ENCODE results near the gene C21orf58. TPM values are rescaled to one million over a fixed set of nuclear protein-coding genes. Genes with fewer than 3 reads are reported as not detected.

C21orf58 gene
- total RNA-seq, 1 experiment from 2014 or later = 28.2 TPM

- DNase-seq = no peak
- CTCF ChIA-PET = interaction anchor here (0.5 to 0.6 kb wide), 2 partner anchors 33 to 104 kb away, joined by 4 read pairs; no protein-coding TSS in a partner anchor
Measured at GRCh38 chr21:46322351-46323226, 1.1 kb downstream of the C21orf58 start.

GRCh38 chr21:46320331-46320801 lies 3.3 kb downstream of the C21orf58 start:
- Mint-ChIP-seq H3K4me3 (ENCODE audit: low read depth, unreplicated experiment) (no peak overlapping the region), H3K9me3 (ENCODE audit: low read depth, unreplicated experiment) (no peaks in the 10 kb centered on the region), H3K27ac (ENCODE audit: unreplicated experiment) (no peak overlapping the region), H3K4me1 (ENCODE audit: low read depth, unreplicated experiment) (peaks cover 14% of the 10 kb centered on the region), H3K27me3 (ENCODE audit: unreplicated experiment) (no peaks in the 10 kb centered on the region), H3K36me3 (ENCODE audit: insufficient read depth, unreplicated experiment) (peaks cover 44% of the 10 kb centered on the region)
- TF ChIP-seq CTCF (IDR thresholded peaks at IDR 0.05; ENCODE audit: unreplicated experiment) = no peak
- DNase-seq = no peak
- BruUV-seq (replicated peaks) = no TSS peak
- CTCF ChIA-PET = no interaction called here
- intact Hi-C loops (cut with micrococcal nuclease; ENCODE audit: unreplicated experiment) = no loop called here

More at GRCh38 chr21:46322351-46323226, 1.1 kb downstream of the C21orf58 start:
- TF ChIP-seq CTCF (IDR thresholded peaks at IDR 0.05; ENCODE audit: unreplicated experiment) = no peak
- no peaks in the 10 kb centered on the region for H3K9me3 Mint-ChIP-seq (ENCODE audit: low read depth, unreplicated experiment)
- peaks cover 60% of the 10 kb centered on the region for H3K36me3 Mint-ChIP-seq (ENCODE audit: insufficient read depth, unreplicated experiment)
- H3K27ac Mint-ChIP-seq (ENCODE audit: unreplicated experiment) = peak overlapping the region; percentile 36
- peak overlapping the region; percentile 81 for H3K4me3 Mint-ChIP-seq (ENCODE audit: low read depth, unreplicated experiment)
- intact Hi-C loops (cut with micrococcal nuclease; ENCODE audit: unreplicated experiment) = no loop called here
- BruUV-seq (replicated peaks) = TSS peak; percentile 52
- peaks cover 27% of the 10 kb centered on the region for H3K4me1 Mint-ChIP-seq (ENCODE audit: low read depth, unreplicated experiment)
- H3K27me3 Mint-ChIP-seq (ENCODE audit: unreplicated experiment) = no peaks in the 10 kb centered on the region

- DNase-seq = no peak
- Mint-ChIP-seq H3K4me1 (ENCODE audit: low read depth, unreplicated experiment) (peaks cover 11% of the 10 kb centered on the region), H3K27me3 (ENCODE audit: unreplicated experiment) (no peaks in the 10 kb centered on the region), H3K27ac (ENCODE audit: unreplicated experiment) (no peak overlapping the region), H3K36me3 (ENCODE audit: insufficient read depth, unreplicated experiment) (peaks cover 33% of the 10 kb centered on the region), H3K4me3 (ENCODE audit: low read depth, unreplicated experiment) (no peak overlapping the region), H3K9me3 (ENCODE audit: low read depth, unreplicated experiment) (no peaks in the 10 kb centered on the region)
- CTCF ChIA-PET = no interaction called here
- intact Hi-C loops (cut with micrococcal nuclease; ENCODE audit: unreplicated experiment) = no loop called here
- no TSS peak for BruUV-seq (replicated peaks)
- no peak for TF ChIP-seq CTCF (IDR thresholded peaks at IDR 0.05; ENCODE audit: unreplicated experiment)
Measured at GRCh38 chr21:46319186-46319585, 4.5 kb downstream of the C21orf58 start.

- Mint-ChIP-seq H3K27ac (ENCODE audit: unreplicated experiment) (no peak overlapping the region), H3K4me1 (ENCODE audit: low read depth, unreplicated experiment) (peaks cover 11% of the 10 kb centered on the region), H3K4me3 (ENCODE audit: low read depth, unreplicated experiment) (no peak overlapping the region), H3K9me3 (ENCODE audit: low read depth, unreplicated experiment) (no peaks in the 10 kb centered on the region), H3K27me3 (ENCODE audit: unreplicated experiment) (no peaks in the 10 kb centered on the region), H3K36me3 (ENCODE audit: insufficient read depth, unreplicated experiment) (peaks cover 29% of the 10 kb centered on the region)
- TF ChIP-seq CTCF (IDR thresholded peaks at IDR 0.05; ENCODE audit: unreplicated experiment) = no peak
- intact Hi-C loops (cut with micrococcal nuclease; ENCODE audit: unreplicated experiment) = no loop called here
- BruUV-seq (replicated peaks) = no TSS peak
- no peak for DNase-seq
- CTCF ChIA-PET = no interaction called here
Measured at GRCh38 chr21:46318464-46318845, 5.2 kb downstream of the C21orf58 start.

Data from Calu3 (cell line).